Brain microvascular endothelial cell (primary cell): ENCODE results near the gene GLYATL1.

ENCODE experiments used
- DNase-seq: peaks from one replicate; pipeline ENCODE4 v3.0.0-alpha.2; 2020
- H3K27ac ChIP-seq: fragments of 250-450 bp; sonication (Bioruptor Pico); 2 replicates; pipeline ENCODE4 v1.5.1; 2020; ENCODE audit warnings: mild to moderate bottlenecking, moderate library complexity
- H3K27me3 ChIP-seq: fragments of 250-450 bp; sonication (Bioruptor Pico); replicated peaks from 2 replicates; pipeline ENCODE4 v1.5.1; 2020; ENCODE audit warnings: mild to moderate bottlenecking
- H3K36me3 ChIP-seq: fragments of 250-450 bp; sonication (Bioruptor Pico); replicated peaks from 2 replicates; pipeline ENCODE4 v1.5.1; 2020; ENCODE audit warnings: mild to moderate bottlenecking
- H3K4me3 ChIP-seq: 2 replicates; pipeline ENCODE4 v1.5.1; 2011; ENCODE audit warnings: low read depth, mild to moderate bottlenecking, control low read depth, low read length, moderate library complexity
- in situ Hi-C: cut with HindIII; loops from 2 replicates; pipeline ENCODE4 v1.10.0; 2017; ENCODE audit warnings: low sequenced_read_pairs, low pct_ligation_motif_present
- TF ChIP-seq, protein P1 (sequence below): IDR thresholded peaks from 2 replicates; pipeline ENCODE4 v1.5.1; 2011; ENCODE audit warnings: low read depth, mild to moderate bottlenecking, moderate library complexity, low read length, control low read depth, inconsistent platforms; ENCODE audit errors: missing control alignments

Gene GLYATL1

DNA sequence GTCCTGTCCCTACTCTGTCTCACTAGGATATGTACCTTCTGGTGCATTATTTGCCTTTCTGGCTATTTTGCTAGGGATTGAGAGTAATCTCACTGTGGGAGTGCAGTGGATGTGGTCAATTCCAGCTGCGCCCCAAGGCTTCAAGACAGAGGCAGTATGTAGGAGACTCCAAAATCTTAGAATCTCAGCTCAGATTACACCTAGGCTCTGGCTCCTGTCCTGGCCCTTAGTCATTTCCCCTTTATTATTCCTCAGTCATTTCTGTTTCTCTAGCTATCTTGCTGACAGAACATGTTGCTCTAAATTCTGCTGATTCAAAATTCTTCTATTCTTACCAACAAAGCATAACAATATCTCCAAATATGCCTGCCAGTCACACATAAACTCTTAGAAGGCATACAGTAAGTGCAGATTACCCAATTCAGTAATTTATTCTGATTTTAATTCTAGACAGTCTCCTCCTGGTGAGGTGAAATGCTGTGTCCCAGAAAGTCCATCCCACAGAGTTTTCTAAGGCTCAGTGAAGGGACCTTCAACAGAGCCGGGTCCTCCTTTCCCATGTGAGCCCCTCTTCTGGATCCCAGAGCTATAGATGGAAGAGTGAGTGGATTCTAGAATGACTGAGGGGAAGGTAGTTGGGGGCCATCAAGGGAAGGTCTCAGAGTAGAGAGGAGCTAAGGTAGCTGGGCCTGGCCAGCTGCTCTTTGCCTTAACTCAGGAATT lies 24.3 kb upstream of the GLYATL1 start:
- Histone ChIP-seq H3K27me3 (no peaks in the 10 kb centered on the region), H3K36me3 (no peaks in the 10 kb centered on the region), H3K4me3 (no peak overlapping the region), H3K27ac (no peak overlapping the region)
- in situ Hi-C loops: no loop called here
- no peak for DNase-seq
- TF ChIP-seq, protein P1, sequence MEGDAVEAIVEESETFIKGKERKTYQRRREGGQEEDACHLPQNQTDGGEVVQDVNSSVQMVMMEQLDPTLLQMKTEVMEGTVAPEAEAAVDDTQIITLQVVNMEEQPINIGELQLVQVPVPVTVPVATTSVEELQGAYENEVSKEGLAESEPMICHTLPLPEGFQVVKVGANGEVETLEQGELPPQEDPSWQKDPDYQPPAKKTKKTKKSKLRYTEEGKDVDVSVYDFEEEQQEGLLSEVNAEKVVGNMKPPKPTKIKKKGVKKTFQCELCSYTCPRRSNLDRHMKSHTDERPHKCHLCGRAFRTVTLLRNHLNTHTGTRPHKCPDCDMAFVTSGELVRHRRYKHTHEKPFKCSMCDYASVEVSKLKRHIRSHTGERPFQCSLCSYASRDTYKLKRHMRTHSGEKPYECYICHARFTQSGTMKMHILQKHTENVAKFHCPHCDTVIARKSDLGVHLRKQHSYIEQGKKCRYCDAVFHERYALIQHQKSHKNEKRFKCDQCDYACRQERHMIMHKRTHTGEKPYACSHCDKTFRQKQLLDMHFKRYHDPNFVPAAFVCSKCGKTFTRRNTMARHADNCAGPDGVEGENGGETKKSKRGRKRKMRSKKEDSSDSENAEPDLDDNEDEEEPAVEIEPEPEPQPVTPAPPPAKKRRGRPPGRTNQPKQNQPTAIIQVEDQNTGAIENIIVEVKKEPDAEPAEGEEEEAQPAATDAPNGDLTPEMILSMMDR: no peak

DNA sequence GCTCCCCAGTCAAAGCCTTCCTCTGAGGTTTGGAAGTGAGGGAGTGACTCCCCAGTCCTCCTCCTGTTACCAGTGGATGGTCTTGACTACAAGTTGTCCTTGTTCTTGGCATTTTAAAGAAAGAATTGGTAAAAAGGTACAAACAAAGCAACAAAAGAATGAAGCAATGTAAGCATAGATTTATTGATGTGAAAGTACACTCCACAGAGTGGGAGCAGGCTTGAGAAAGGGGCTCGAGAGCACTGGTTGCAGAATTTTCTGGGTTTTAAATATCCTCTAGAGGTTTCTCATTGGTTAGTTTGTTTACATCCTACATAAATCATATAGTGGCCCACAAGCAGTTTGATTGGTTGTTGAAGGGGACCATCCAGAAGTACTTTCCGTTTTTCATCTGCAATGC lies 22.7 kb upstream of the GLYATL1 start:
- Histone ChIP-seq H3K36me3 (no peaks in the 10 kb centered on the region), H3K4me3 (no peak overlapping the region), H3K27ac (no peak overlapping the region), H3K27me3 (no peaks in the 10 kb centered on the region)
- TF ChIP-seq, protein P1: no peak
- in situ Hi-C loops: no loop called here
- DNase-seq: no peak

DNA sequence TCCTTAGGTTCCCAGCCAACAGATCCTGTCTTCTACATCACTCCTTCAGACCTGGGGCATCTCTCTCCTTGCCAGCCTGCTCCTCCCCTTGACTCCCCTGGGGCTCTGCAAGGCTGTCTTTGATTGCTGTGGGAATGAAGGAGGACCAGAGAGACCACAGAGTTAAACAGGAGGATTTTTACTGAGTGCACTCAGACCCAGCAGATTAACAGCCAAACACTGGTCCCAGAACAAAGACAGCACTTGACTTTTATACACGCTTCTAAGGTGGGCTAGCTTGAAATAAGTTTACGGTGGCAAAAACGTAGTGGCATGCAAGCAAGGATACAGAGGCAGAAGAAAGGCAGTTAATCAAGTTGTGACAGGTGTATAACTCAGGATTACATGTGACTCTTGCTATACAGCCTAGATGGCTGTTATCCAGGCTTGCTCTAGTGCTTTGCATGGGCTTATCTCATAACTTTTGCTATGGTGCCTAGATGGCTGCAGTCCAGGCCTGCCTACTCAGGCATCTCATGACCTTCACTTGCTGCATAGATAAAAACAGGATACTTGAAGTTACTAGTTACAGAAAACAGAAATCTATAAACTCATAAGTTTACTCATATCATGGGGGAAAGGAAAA lies 22.0 kb upstream of the GLYATL1 start:
- DNase-seq: no peak
- in situ Hi-C loops: no loop called here
- H3K4me3 ChIP-seq: no peak overlapping the region
- H3K27me3 ChIP-seq: no peaks in the 10 kb centered on the region
- no peak overlapping the region for H3K27ac ChIP-seq
- TF ChIP-seq, protein P1: no peak
- H3K36me3 ChIP-seq: no peaks in the 10 kb centered on the region

GRCh38 chr11:58919561-58919960 lies 19.7 kb upstream of the GLYATL1 start:
- Histone ChIP-seq H3K36me3 (no peaks in the 10 kb centered on the region), H3K4me3 (no peak overlapping the region), H3K27me3 (no peaks in the 10 kb centered on the region), H3K27ac (no peak overlapping the region)
- TF ChIP-seq, protein P1: no peak
- no peak for DNase-seq
- in situ Hi-C loops: no loop called here

- H3K27me3 ChIP-seq: no peaks in the 10 kb centered on the region
- no peak for DNase-seq
- H3K36me3 ChIP-seq: no peaks in the 10 kb centered on the region
- in situ Hi-C loops: no loop called here
- no peak overlapping the region for H3K4me3 ChIP-seq
- no peak overlapping the region for H3K27ac ChIP-seq
- TF ChIP-seq, protein P1: no peak
These were observed 19.3 kb upstream of the GLYATL1 start for GRCh38 chr11:58919980-58920379.
